Measurements from ENCODE around the gene EIF1AD. TPM values are rescaled to one million over a fixed set of nuclear protein-coding genes. Genes with fewer than 3 reads are reported as not detected.

EIF1AD gene
- total and polyA plus RNA-seq, 9 of the 15 experiments (the other 6 are each of a cell fraction or from before 2014, with no cell fraction given): 50.1 to 98.8 (median 58.7) TPM

DNA sequence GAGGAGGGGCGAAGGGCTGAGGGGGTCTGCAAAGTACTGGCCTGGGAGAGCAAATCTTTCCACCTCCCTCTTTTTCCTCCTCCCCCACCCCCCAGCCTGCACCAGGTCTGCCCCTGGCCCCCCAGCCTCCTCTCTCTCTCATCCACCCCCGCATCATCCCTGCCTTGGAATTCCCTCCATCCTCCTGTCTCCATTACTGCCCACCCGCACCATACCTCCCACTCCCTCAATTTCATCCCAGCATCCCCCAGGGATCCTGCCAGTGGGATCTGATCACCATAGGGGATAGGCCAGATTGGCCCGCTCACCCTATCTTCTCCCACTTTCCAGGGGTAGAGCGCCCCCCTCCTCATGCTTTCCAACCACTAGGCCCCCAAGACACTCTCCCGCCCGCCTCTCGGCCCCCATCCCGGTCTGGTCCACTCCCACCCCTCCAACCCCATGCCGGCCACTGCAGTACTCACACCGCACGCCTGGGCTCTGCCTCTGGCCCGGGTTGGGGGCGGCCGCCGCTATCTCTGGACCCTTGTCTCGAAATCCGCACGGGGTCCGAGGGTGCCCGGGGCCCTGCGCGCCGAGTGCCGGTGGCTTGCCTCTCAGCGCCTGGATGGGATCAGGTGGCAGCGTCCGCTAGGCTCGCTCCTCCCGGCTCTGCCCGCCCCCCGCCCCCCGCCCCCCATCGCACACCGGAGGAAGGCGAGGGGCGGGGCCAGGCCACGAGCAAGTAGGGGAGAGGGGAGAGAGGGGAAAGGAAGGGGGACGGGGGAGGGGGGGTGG lies 46.8 kb upstream of the EIF1AD start, which contains the start of gene GAL3ST3 (continued):
- TF ChIP-seq NR4A1 (CRISPR knock-in tag; IDR thresholded peaks at IDR 0.05) (no peak), NR4A1 (tag; IDR thresholded peaks at IDR 0.05) (no peak), PURB (CRISPR knock-in tag; IDR thresholded peaks at IDR 0.05; ENCODE audit: low read depth) (no peak)
- TF ChIP-seq, protein P1, sequence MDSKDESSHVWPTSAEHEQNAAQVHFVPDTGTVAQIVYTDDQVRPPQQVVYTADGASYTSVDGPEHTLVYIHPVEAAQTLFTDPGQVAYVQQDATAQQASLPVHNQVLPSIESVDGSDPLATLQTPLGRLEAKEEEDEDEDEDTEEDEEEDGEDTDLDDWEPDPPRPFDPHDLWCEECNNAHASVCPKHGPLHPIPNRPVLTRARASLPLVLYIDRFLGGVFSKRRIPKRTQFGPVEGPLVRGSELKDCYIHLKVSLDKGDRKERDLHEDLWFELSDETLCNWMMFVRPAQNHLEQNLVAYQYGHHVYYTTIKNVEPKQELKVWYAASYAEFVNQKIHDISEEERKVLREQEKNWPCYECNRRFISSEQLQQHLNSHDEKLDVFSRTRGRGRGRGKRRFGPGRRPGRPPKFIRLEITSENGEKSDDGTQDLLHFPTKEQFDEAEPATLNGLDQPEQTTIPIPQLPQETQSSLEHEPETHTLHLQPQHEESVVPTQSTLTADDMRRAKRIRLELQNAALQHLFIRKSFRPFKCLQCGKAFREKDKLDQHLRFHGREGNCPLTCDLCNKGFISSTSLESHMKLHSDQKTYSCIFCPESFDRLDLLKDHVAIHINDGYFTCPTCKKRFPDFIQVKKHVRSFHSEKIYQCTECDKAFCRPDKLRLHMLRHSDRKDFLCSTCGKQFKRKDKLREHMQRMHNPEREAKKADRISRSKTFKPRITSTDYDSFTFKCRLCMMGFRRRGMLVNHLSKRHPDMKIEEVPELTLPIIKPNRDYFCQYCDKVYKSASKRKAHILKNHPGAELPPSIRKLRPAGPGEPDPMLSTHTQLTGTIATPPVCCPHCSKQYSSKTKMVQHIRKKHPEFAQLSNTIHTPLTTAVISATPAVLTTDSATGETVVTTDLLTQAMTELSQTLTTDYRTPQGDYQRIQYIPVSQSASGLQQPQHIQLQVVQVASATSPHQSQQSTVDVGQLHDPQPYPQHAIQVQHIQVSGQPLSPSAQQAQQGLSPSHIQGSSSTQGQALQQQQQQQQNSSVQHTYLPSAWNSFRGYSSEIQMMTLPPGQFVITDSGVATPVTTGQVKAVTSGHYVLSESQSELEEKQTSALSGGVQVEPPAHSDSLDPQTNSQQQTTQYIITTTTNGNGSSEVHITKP (IDR thresholded peaks at IDR 0.05; ENCODE audit: partially characterized antibody): no peak

Measured in K562 (cell line).